A549 (cell line): Measurements from ENCODE around the gene FAM20C. TPM values are rescaled to one million over a fixed set of nuclear protein-coding genes. Genes with fewer than 3 reads are reported as not detected.

Source experiments
- ATAC-seq, 2 experiments: fragments of 200-7000 bp in 1 of 2; fragments of >200 bp in 1 of 2; cut with Nextera tagmentation in 1 of 2; cut with Tn5 transposase in 1 of 2; 3 replicates each; pipeline versions ENCODE4 v1.8.0 to v1.9.1; 2018 to 2020; ENCODE audit warnings: mild to moderate bottlenecking in 1 of 2, moderate library complexity in 1 of 2
- CTCF ChIA-PET: fragments of 300-600 bp; sonication (Branson Sonifier 250); formaldehyde crosslinking; extraction: SDS; loops from one replicate; lab custom pipeline; 2021; ENCODE audit warnings: antibody characterized with exemption, inconsistent platforms; lab: Yijun Ruan, JAX
- POLR2A ChIA-PET: fragments of 350-600 bp; formaldehyde crosslinking; extraction: SDS; loops from one replicate; lab custom pipeline; 2021; ENCODE audit warnings: antibody characterized with exemption, inconsistent platforms; lab: Yijun Ruan, JAX
- DNase-seq, 2 experiments: peaks; one replicate each; pipeline versions ENCODE4 v3.0.0 to v3.0.0-alpha.2; 2011 to 2016; ENCODE audit warnings: low read depth in 1 of 2, low spot score in 1 of 2
- FAIRE-seq: peaks from 2 replicates; lab custom pipeline; 2011; peaks lifted over from hg19 to GRCh38; lab: Jason Lieb, UNC
- H3K27ac ChIP-seq, 2 experiments: fragments of >200 bp; sonication (Bioruptor Twin); formaldehyde crosslinking; 3 replicates each; pipeline ENCODE4 v1.5.1; 2016 to 2017
- H3K4me1 ChIP-seq: fragments of >200 bp; sonication (Bioruptor Twin); formaldehyde crosslinking; 3 replicates; pipeline ENCODE4 v1.6.1; 2016
- H3K4me2 ChIP-seq: fragments of >200 bp; sonication (Bioruptor Twin); formaldehyde crosslinking; 3 replicates; pipeline ENCODE4 v1.6.1; 2016
- H3K4me3 ChIP-seq: fragments of >200 bp; sonication (Bioruptor Twin); formaldehyde crosslinking; 3 replicates; pipeline ENCODE4 v1.5.1; 2016
- H3K9me3 ChIP-seq: fragments of >200 bp; sonication (Bioruptor Twin); formaldehyde crosslinking; 3 replicates; pipeline ENCODE4 v1.6.1; 2016
- BCL3 ChIP-seq: fragments of >200 bp; sonication (Bioruptor Twin); formaldehyde crosslinking; IDR thresholded peaks from 3 replicates; pipeline ENCODE4 v1.6.1; 2016
- CHD2 ChIP-seq: fragments of 150-350 bp; IDR thresholded peaks from 2 replicates; pipeline ENCODE4 v1.6.1; 2014; ENCODE audit warnings: low read length; ENCODE audit not compliant: partially characterized antibody
- CTCF ChIP-seq: fragments of >200 bp; sonication (Bioruptor Twin); formaldehyde crosslinking; IDR thresholded peaks from 3 replicates; pipeline ENCODE4 v1.5.1; 2016
- EHF ChIP-seq: fragments of 250-450 bp; sonication (Bioruptor Pico); IDR thresholded peaks from 2 replicates; pipeline ENCODE4 v1.5.0; 2020; ENCODE audit warnings: mild to moderate bottlenecking
- EHMT2 ChIP-seq: fragments of 200-600 bp; sonication (generic); IDR thresholded peaks from 2 replicates; pipeline ENCODE4 v1.6.1; 2016; ENCODE audit warnings: antibody characterized with exemption, low read depth, mild to moderate bottlenecking, moderate library complexity
- ELK1 ChIP-seq: fragments of 150-350 bp; IDR thresholded peaks from 2 replicates; pipeline ENCODE4 v1.6.1; 2014; ENCODE audit warnings: low read depth, mild to moderate bottlenecking, low read length
- EP300 ChIP-seq, 2 experiments: fragments of >200 bp; sonication (Bioruptor Twin); formaldehyde crosslinking; IDR thresholded peaks; 2 replicates in 1 of 2; 3 replicates in 1 of 2; pipeline ENCODE4 v1.6.1; 2016 to 2017
- FOSB ChIP-seq: fragments of 250-450 bp; sonication (Bioruptor Pico); IDR thresholded peaks from 2 replicates; pipeline ENCODE4 v1.5.0; 2020; ENCODE audit warnings: mild to moderate bottlenecking, moderate library complexity
- FOSL2 ChIP-seq, 2 experiments: fragments of 450-650 bp in 1 of 2; fragments of >200 bp in 1 of 2; sonication (Bioruptor Twin) in 1 of 2; formaldehyde crosslinking; IDR thresholded peaks; 2 replicates each; pipeline versions ENCODE4 v1.5.0 to v1.6.1; 2016 to 2020; ENCODE audit warnings: mild to moderate bottlenecking in 1 of 2, moderate library complexity in 1 of 2
- GATA3 ChIP-seq: IDR thresholded peaks from 2 replicates; pipeline ENCODE4 v1.6.1; 2012; ENCODE audit warnings: borderline replicate concordance
- HEYL ChIP-seq: fragments of 250-450 bp; sonication (Bioruptor Pico); IDR thresholded peaks from 2 replicates; pipeline ENCODE4 v1.8.0; 2021; ENCODE audit warnings: mild to moderate bottlenecking, moderate library complexity
- HMGXB4 ChIP-seq: fragments of 250-450 bp; sonication (Bioruptor Pico); IDR thresholded peaks from 2 replicates; pipeline ENCODE4 v1.5.0; 2021; ENCODE audit warnings: mild to moderate bottlenecking, moderate library complexity, borderline replicate concordance
- HOXA7 ChIP-seq: fragments of 250-450 bp; sonication (Bioruptor Pico); IDR thresholded peaks from 2 replicates; pipeline ENCODE4 v1.5.0; 2020; ENCODE audit warnings: mild to moderate bottlenecking, moderate library complexity
- JUN ChIP-seq, 2 experiments: fragments of >200 bp; sonication (Bioruptor Twin); formaldehyde crosslinking; IDR thresholded peaks; 2 replicates in 1 of 2; 3 replicates in 1 of 2; pipeline ENCODE4 v1.6.1; 2016 to 2017
- JUNB ChIP-seq: fragments of >200 bp; sonication (Bioruptor Twin); formaldehyde crosslinking; IDR thresholded peaks from 2 replicates; pipeline ENCODE4 v1.6.1; 2016
- KDM5A ChIP-seq: fragments of 200-600 bp; sonication (generic); IDR thresholded peaks from 2 replicates; pipeline ENCODE4 v1.6.1; 2016; ENCODE audit warnings: antibody characterized with exemption, mild to moderate bottlenecking
- MAFK ChIP-seq: fragments of 450-650 bp; IDR thresholded peaks from 2 replicates; pipeline ENCODE4 v1.6.1; 2014; ENCODE audit not compliant: partially characterized antibody
- NFE2L2 ChIP-seq: fragments of 150-350 bp; conservative IDR thresholded peaks from 2 replicates; pipeline ENCODE4 v1.6.1; 2014; ENCODE audit warnings: low read length
- NR3C1 ChIP-seq: fragments of >200 bp; sonication (Bioruptor Twin); formaldehyde crosslinking; IDR thresholded peaks from 3 replicates; pipeline ENCODE4 v1.6.1; 2017
- PHF8 ChIP-seq: fragments of 200-600 bp; sonication (generic); IDR thresholded peaks from 2 replicates; pipeline ENCODE4 v1.6.1; 2016; ENCODE audit warnings: low read depth, mild to moderate bottlenecking, antibody characterized with exemption, moderate library complexity, borderline replicate concordance
- POLR2A ChIP-seq: IDR thresholded peaks from 2 replicates; pipeline ENCODE4 v1.6.1; 2012; ENCODE audit warnings: mild to moderate bottlenecking, low read length
- RAD21 ChIP-seq, 2 experiments: fragments of >200 bp in 1 of 2; sonication (Bioruptor Twin) in 1 of 2; formaldehyde crosslinking in 1 of 2; IDR thresholded peaks in 1 of 2; conservative IDR thresholded peaks in 1 of 2; 2 replicates in 1 of 2; 3 replicates in 1 of 2; pipeline ENCODE4 v1.6.1; 2012 to 2018; ENCODE audit warnings: inconsistent platforms in 1 of 2
- RFX5 ChIP-seq: fragments of 450-650 bp; IDR thresholded peaks from 2 replicates; pipeline ENCODE4 v1.7.1; 2014; ENCODE audit warnings: antibody characterized with exemption, mild to moderate bottlenecking, moderate library complexity
- SMC3 ChIP-seq: fragments of >200 bp; sonication (Bioruptor Twin); formaldehyde crosslinking; IDR thresholded peaks from 3 replicates; pipeline ENCODE4 v1.6.1; 2018; ENCODE audit warnings: inconsistent platforms
- TFCP2L1 ChIP-seq: fragments of 250-450 bp; sonication (Bioruptor Pico); IDR thresholded peaks from 2 replicates; pipeline ENCODE4 v1.5.0; 2021; ENCODE audit warnings: mild to moderate bottlenecking
- TP53 ChIP-seq: fragments of 250-450 bp; sonication (Bioruptor Pico); IDR thresholded peaks from 2 replicates; pipeline ENCODE4 v1.5.0; 2021; ENCODE audit warnings: mild to moderate bottlenecking, moderate library complexity
- ZC3H11A ChIP-seq: fragments of 450-650 bp; IDR thresholded peaks from 2 replicates; pipeline ENCODE4 v1.6.1; 2014; ENCODE audit warnings: antibody characterized with exemption, mild to moderate bottlenecking
- ZNF302 ChIP-seq: fragments of 250-450 bp; sonication (Bioruptor Pico); IDR thresholded peaks from 2 replicates; pipeline ENCODE4 v1.9.0; 2021; ENCODE audit warnings: inconsistent platforms, mild to moderate bottlenecking, moderate library complexity
- ZSCAN20 ChIP-seq: fragments of 250-450 bp; sonication (Bioruptor Pico); IDR thresholded peaks from 2 replicates; pipeline ENCODE4 v1.8.0; 2022; ENCODE audit warnings: mild to moderate bottlenecking, moderate library complexity
- WGBS: methylation state at CpG from one replicate; pipeline ENCODE4 v1.1.6; 2017; ENCODE audit errors: missing lambda C conversion rate; 5-methylcytosine and 5-hydroxymethylcytosine counted together
- polyA minus RNA-seq: library from RNA; depleted of rRNA, polyadenylated mRNA; stranded (reverse); fragments of >200 nt; gene quantifications from 2 replicates; pipeline ENCODE4 v1.2.3, GENCODE V29; 2011; rRNA and poly(A)+ RNA removed
- polyA plus RNA-seq, 4 experiments: library from polyadenylated mRNA; depleted of rRNA in 3 of 4; stranded (reverse); fragments of >200 nt; fragmentation: RNase III in 1 of 4; extraction: RNeasy Plus Mini Kit Qiagen cat#74134 plus additional on column Dnase treatment in 1 of 4; gene quantifications; 2 replicates in 3 of 4; 3 replicates in 1 of 4; pipeline ENCODE4 v1.2.3, GENCODE V29; 2011 to 2017
- TF ChIP-seq, protein P1 (sequence below): IDR thresholded peaks from 2 replicates; pipeline ENCODE4 v1.6.1; 2012
- TF ChIP-seq, protein P2 (sequence below): IDR thresholded peaks from 2 replicates; pipeline ENCODE4 v1.6.1; 2012; ENCODE audit warnings: low read depth, borderline replicate concordance
- TF ChIP-seq, protein P3 (sequence below): fragments of >200 bp; sonication (Bioruptor Twin); formaldehyde crosslinking; IDR thresholded peaks from 2 replicates; pipeline ENCODE4 v1.6.1; 2016
- TF ChIP-seq, protein P4 (sequence below): fragments of 450-650 bp; IDR thresholded peaks from 2 replicates; pipeline ENCODE4 v1.6.1; 2014; ENCODE audit warnings: antibody characterized with exemption

Gene FAM20C
- polyA plus RNA-seq (2011; rRNA removed) = 5.6 and 7.6 TPM in 2 replicates
- polyA plus RNA-seq (2012; cell fraction: cytosol; rRNA removed) = 15.2 and 19.4 TPM in 2 replicates
- polyA plus RNA-seq (2012; cell fraction: nucleus; rRNA removed) = 21.9 and 28.3 TPM in 2 replicates
- polyA plus RNA-seq (2017; fragmentation: RNase III; extraction: RNeasy Plus Mini Kit Qiagen cat#74134 plus additional on column Dnase treatment) = 15.5 to 20.3 TPM (median 17.8 TPM) in 3 replicates
- 7.1 and 8.6 TPM in 2 replicates for polyA minus RNA-seq

DNA sequence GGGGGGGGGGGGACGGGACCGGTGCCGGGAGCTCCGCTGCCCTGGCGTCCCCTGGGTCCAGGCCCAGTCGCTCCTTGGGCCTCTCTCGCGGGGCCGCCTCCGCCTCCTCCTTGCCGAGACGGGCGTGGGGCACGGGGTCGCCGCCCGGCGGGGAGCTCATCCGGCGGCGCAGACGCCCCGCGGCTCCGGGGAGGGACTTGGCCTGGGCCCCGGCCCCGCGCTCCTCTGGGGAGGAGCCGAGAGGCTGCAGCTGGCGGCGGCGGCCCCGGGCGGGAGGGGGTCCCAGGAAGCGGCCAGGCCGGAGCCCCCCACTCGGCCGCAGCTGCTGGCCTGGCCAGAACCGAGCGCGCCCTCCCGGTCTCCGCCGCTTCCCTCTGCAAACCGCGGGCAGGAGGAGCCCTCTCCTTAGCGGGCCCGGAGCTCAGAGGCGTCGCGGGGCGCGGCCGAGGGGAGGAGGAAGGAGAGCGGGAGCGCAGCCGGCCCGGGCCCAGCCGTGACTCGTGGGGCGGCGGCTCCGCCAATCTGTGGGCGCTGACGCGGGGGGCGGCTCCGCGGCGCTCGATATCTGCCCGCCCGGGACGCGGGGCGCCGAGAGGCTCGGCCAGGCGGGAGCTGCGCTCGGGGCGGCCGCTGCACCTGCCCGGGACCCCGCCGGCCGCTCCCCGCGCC, at the start of gene FAM20C:
Gene FAM20C (plus strand): TSS at position 591 of the 669 bp plus-strand sequence. CDS start 629 bp downstream, outside the sequence.
- ATAC-seq = peak; percentile 85 to 92
- 0% methylated on average over 6 of the region's 89 CpGs for WGBS
- H3K9me3 ChIP-seq = no peaks in the 10 kb centered on the region
- H3K4me1 ChIP-seq = peaks cover 21% of the 10 kb centered on the region
- peak within 1 kb of the TSS; percentile 96 to 97 for H3K27ac ChIP-seq
- DNase-seq = peak; percentile 80 to 91
- POLR2A ChIA-PET = interaction anchor here (0.7 to 1.2 kb wide), 3 partner anchors 17 to 334 kb away, joined by 3 to 6 read pairs (median 5); no protein-coding TSS in a partner anchor
- peak within 1 kb of the TSS; percentile 97 for H3K4me3 ChIP-seq
- no peak for FAIRE-seq
- H3K4me2 ChIP-seq = peak within 1 kb of the TSS; percentile 96
- CTCF ChIA-PET = interaction anchor here (0.6 to 1.5 kb wide), 3 partner anchors 12 to 70 kb away, joined by 3 read pairs; no protein-coding TSS in a partner anchor
- TF ChIP-seq FOSB (CRISPR knock-in tag) (no peak), CHD2 (no peak), TFCP2L1 (CRISPR knock-in tag) (no peak), RAD21 (conservative IDR thresholded peaks at IDR 0.05 in 1 of 2, IDR thresholded peaks at IDR 0.05 in 1 of 2) (no peak), GATA3 (no peak), JUNB (no peak), HEYL (CRISPR knock-in tag) (no peak), HMGXB4 (CRISPR knock-in tag) (no peak), ZNF302 (CRISPR knock-in tag) (no peak), ELK1 (no peak), POLR2A (peak; percentile 80), JUN (IDR thresholded peaks at IDR 0.05) (peak; percentile 35 to 78; a peak in 4 of 5 replicates), SMC3 (no peak), EHMT2 (no peak), HOXA7 (CRISPR knock-in tag) (no peak), PHF8 (peak; percentile 81), ZSCAN20 (CRISPR knock-in tag) (no peak), TP53 (CRISPR knock-in tag) (0 out of 2 replicates have a peak, but pooled peaks have one; percentile 31), CTCF (no peak), EP300 (IDR thresholded peaks at IDR 0.05) (no peak), NR3C1 (no peak), MAFK (no peak), BCL3 (peak; percentile 82; the same call in 2 of the 3 replicates), RFX5 (no peak), FOSL2 (IDR thresholded peaks at IDR 0.05) (no peak), FOSL2 (CRISPR knock-in tag; IDR thresholded peaks at IDR 0.05) (no peak), ZC3H11A (no peak), NFE2L2 (no peak), KDM5A (no peak), EHF (no peak)
- TF ChIP-seq, protein P1, sequence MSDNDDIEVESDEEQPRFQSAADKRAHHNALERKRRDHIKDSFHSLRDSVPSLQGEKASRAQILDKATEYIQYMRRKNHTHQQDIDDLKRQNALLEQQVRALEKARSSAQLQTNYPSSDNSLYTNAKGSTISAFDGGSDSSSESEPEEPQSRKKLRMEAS = peak; percentile 75
- TF ChIP-seq, protein P2, sequence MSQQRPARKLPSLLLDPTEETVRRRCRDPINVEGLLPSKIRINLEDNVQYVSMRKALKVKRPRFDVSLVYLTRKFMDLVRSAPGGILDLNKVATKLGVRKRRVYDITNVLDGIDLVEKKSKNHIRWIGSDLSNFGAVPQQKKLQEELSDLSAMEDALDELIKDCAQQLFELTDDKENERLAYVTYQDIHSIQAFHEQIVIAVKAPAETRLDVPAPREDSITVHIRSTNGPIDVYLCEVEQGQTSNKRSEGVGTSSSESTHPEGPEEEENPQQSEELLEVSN = peak; percentile 83
- TF ChIP-seq, protein P3, sequence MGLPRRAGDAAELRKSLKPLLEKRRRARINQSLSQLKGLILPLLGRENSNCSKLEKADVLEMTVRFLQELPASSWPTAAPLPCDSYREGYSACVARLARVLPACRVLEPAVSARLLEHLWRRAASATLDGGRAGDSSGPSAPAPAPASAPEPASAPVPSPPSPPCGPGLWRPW = no peak
- TF ChIP-seq, protein P4, sequence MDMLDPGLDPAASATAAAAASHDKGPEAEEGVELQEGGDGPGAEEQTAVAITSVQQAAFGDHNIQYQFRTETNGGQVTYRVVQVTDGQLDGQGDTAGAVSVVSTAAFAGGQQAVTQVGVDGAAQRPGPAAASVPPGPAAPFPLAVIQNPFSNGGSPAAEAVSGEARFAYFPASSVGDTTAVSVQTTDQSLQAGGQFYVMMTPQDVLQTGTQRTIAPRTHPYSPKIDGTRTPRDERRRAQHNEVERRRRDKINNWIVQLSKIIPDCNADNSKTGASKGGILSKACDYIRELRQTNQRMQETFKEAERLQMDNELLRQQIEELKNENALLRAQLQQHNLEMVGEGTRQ = no peak
